HG02759 (cell line): Measurements from ENCODE around the gene IL17B.

Experiments used
- ATAC-seq: cut with Tn5 transposase; IDR thresholded peaks from one replicate; pipeline ENCODE4 v1.9.1; 2021; ENCODE audit warnings: mild to moderate bottlenecking, moderate library complexity; ENCODE audit not compliant: unreplicated experiment

IL17B gene

GRCh38 chr5:149380466-149381121 is 1.5 kb upstream of the IL17B start:
- ATAC-seq, result no peak

GRCh38 chr5:149379818-149380374 is 804 bp upstream of the IL17B start:
- no peak for ATAC-seq

GRCh38 chr5:149378241-149378820 is 761 bp downstream of the IL17B start:
- ATAC-seq, result no peak

- ATAC-seq, result no peak
Observed at GRCh38 chr5:149376711-149377447, 2.2 kb downstream of the IL17B start.

- ATAC-seq, result no peak
Observed at GRCh38 chr5:149376104-149376503, 3.0 kb downstream of the IL17B start.

GRCh38 chr5:149375434-149375833 is 3.7 kb downstream of the IL17B start:
- no peak for ATAC-seq

- no peak for ATAC-seq
Observed at GRCh38 chr5:149374801-149375200, 4.3 kb downstream of the IL17B start.

- no peak for ATAC-seq
Observed at GRCh38 chr5:149374303-149374702, 4.8 kb downstream of the IL17B start.

- ATAC-seq, result no peak
Observed at GRCh38 chr5:149372932-149373331, 6.2 kb downstream of the IL17B start.

- ATAC-seq, result no peak
Observed at GRCh38 chr5:149372076-149372795, 6.9 kb downstream of the IL17B start.

GRCh38 chr5:149371296-149371962 is 7.7 kb downstream of the IL17B start:
- ATAC-seq, result peak; percentile 84

- no peak for ATAC-seq
Observed at GRCh38 chr5:149370878-149371277, 8.2 kb downstream of the IL17B start.

- ATAC-seq, result no peak
Observed at GRCh38 chr5:149367972-149368645, 11.0 kb downstream of the IL17B start.

- peak; percentile 70 for ATAC-seq
Observed at GRCh38 chr5:149367249-149367971, 11.7 kb downstream of the IL17B start.

GRCh38 chr5:149366169-149366729 is 12.8 kb downstream of the IL17B start:
- no peak for ATAC-seq

- no peak for ATAC-seq
Observed at GRCh38 chr5:149365418-149365817, 13.7 kb downstream of the IL17B start.

- ATAC-seq, result no peak
Observed at GRCh38 chr5:149364719-149365118, 14.4 kb downstream of the IL17B start.

- no peak for ATAC-seq
Observed at GRCh38 chr5:149363936-149364335, 15.2 kb downstream of the IL17B start.

- ATAC-seq, result no peak
Observed at GRCh38 chr5:149363358-149363757, 15.7 kb downstream of the IL17B start.
